GM18873 (cell line): ENCODE data around the gene EFCAB9.

Source experiments
- ATAC-seq: cut with Tn5 transposase; IDR thresholded peaks from one replicate; pipeline ENCODE4 v1.9.1; 2021; ENCODE audit warnings: mild to moderate bottlenecking, moderate library complexity, moderate number of reproducible peaks; ENCODE audit not compliant: unreplicated experiment, low FRiP score

EFCAB9 gene

DNA sequence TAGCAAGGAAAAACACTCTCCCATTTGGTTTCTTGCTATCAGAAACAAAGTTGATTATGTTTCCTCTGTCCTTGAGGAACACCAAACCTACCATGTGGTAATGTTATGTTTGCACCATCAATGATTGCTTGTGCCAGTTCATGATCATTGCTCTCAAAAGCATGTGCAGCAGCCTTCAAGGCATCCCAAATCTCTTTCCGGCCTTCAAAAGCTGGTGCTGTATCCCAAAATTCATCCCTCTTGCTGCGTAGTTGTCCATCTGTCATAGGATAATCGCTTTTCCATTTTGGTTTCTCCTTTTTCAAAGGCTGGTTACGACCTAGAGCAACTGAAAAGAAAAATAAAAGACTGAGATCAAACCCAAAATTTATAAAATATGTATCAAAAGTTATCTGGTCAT lies 40.1 kb downstream of the EFCAB9 start:
- no peak for ATAC-seq

DNA sequence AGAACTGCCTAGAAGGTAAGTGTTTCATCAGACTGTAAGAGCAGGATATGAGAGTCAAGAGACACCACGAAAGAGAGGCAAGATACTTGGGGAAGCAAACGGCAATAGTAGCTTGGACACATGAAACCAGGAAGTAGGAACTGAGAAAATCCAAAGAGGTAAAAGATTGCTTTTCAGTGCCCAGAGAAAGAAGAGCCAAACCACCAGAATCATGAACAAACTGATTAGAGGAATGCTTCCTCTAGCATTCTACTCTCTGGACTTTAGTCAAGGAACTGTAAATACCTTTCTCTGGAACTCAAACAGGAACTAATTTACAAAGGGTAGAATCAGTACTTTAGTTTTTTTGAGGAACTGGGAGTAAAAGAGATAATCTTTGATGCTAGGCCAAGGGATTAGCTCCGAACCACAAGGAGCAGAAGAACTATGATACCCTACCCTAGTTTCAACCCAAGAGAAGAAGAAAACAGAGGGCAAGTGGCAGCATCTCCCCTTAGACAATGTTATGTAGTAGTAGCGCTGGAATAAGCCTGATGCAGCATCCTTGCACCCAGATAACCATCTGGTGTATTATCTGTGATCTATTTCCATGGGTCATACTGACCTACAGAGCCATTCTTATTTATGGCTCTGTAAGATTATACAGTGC lies 41.3 kb downstream of the EFCAB9 start:
- no peak for ATAC-seq

GRCh38 chr5:172235827-172236736 lies 42.1 kb downstream of the EFCAB9 start:
- no peak for ATAC-seq

DNA sequence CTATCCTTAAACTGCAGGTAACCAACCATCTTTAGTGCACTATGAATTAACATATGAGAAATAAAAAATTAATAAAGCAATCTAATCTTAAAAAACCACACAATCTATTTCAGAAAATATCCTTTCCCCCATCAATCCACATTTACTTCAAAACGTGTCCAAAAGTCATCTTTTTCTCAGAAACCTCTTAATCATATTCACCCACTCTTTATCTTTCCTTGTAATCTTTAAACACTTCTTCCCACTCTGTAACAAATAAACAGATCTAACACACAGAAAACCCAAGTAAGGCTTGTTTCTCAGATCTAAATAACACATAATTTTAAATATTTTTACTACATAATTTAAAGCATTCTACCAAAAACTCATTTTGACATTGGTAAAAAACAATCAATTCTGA lies 44.4 kb downstream of the EFCAB9 start:
- ATAC-seq: no peak

GRCh38 chr5:172243302-172243701 lies 49.3 kb downstream of the EFCAB9 start:
- ATAC-seq: no peak

DNA sequence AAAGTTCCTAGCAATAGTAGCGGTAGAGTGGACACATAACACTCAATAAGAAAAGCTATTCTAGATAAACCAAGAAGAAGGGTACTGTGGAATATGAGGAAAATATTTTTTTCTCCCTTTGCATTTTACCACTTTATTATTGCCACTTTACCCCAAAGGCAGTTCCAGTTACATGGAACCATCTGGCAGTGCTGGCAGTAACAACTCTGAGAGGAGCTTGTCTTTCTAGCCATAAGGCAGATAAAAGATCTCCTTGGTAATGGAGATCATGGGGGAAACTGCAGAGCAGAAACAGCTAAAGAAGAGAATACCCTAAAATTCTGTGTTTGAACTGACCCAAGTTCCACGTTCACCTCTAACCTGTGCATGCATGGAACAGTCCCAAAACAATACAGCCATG lies 51.1 kb downstream of the EFCAB9 start:
- ATAC-seq: no peak

DNA sequence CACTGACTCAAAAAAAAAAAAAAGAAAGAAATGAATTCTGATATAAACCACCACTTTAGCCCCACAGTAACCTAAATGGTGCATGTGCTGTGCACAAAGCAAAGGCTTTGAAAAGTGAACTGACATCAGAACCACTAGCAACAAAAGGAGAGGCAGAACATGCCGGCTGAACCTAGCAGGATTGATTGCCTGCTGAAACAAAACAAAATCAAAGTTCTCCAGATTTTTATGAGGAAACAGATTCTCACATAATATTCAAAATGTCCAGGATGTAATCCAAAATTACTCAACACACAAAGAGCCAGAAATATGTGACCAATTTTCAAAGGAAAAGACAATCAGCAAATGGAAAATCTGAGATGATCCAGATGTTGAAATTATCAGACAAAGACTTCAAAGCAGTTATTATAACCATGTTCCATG lies 51.7 kb downstream of the EFCAB9 start:
- no peak for ATAC-seq

DNA sequence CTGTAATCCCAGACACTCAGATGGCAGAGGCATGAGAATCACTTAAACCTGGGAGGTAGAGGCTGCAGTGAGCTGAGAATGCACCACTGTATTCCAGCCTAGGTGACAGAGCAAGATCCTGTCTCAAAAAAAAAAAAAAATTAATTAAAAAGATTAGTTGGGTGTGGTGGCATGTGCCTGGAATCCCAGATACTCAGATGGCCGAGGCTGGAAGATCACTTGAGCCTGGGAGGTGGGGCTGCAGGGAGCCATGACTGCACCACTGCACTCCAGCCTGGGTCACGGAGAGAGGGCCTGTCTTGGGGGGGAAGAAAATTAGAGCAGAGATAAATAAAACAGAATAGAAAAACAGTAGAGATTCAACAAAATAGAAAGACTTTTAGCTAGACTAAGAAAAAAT lies 54.7 kb downstream of the EFCAB9 start:
- no peak for ATAC-seq

DNA sequence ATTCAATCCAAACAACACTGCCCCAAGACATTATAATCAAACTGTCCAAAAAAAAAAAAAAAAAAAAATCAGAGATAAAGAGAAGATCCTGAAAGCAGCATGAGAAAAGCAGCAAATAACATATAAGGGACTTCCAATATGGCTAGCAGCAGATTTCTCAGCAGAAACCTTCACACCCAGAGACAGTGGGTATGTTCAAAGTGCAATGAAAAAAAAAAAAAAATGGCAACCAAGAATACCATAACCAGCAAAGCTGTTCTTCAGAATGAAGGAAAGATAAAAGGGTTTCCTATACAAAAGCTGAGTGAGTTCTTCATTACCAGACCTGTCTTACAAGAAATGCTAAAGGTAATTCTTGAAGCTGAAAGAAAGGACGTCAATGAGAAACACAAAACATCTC lies 57.4 kb downstream of the EFCAB9 start:
- ATAC-seq: no peak

GRCh38 chr5:172252501-172252900 lies 58.5 kb downstream of the EFCAB9 start:
- no peak for ATAC-seq
